H9 (cell line): Measurements from ENCODE around the gene SLC17A9. TPM values are rescaled to one million over a fixed set of nuclear protein-coding genes. Genes with fewer than 3 reads are reported as not detected.
A peak's percentile ranks its signal among the peaks of the same experiment; 100 is the strongest.

Source experiments
- DNase-seq: peaks from one replicate; pipeline ENCODE4 v3.0.0-alpha.2; 2017
- H2AFZ ChIP-seq: one replicate; pipeline ENCODE4 v1.6.1; 2013; ENCODE audit warnings: mild to moderate bottlenecking, low read length, control low read depth, moderate library complexity
- H2AK5ac ChIP-seq: 2 replicates; pipeline ENCODE4 v1.6.1; 2013; ENCODE audit warnings: low read length, control low read depth, mixed read lengths; ENCODE audit not compliant: insufficient read length
- H2BK120ac ChIP-seq: one replicate; pipeline ENCODE4 v1.6.1; 2013; ENCODE audit warnings: low read depth, mild to moderate bottlenecking, low read length, control low read depth, inconsistent platforms; ENCODE audit not compliant: poor library complexity, severe bottlenecking
- H2BK12ac ChIP-seq: 2 replicates; pipeline ENCODE4 v1.6.1; 2013; ENCODE audit warnings: low read length, control low read depth, mixed read lengths, low read depth; ENCODE audit not compliant: insufficient read length
- H2BK15ac ChIP-seq: 2 replicates; pipeline ENCODE4 v1.6.1; 2013; ENCODE audit warnings: low read depth, low read length, control low read depth
- H2BK20ac ChIP-seq: one replicate; pipeline ENCODE4 v1.6.1; 2013; ENCODE audit warnings: low read depth, mild to moderate bottlenecking, low read length, control low read depth, inconsistent platforms; ENCODE audit not compliant: poor library complexity, severe bottlenecking
- H2BK5ac ChIP-seq: 2 replicates; pipeline ENCODE4 v1.6.1; 2013; ENCODE audit warnings: low read length, control low read depth, mixed read lengths; ENCODE audit not compliant: insufficient read length
- H3K14ac ChIP-seq: 2 replicates; pipeline ENCODE4 v1.6.1; 2013; ENCODE audit warnings: low read length, control low read depth; ENCODE audit not compliant: insufficient read depth
- H3K18ac ChIP-seq: 2 replicates; pipeline ENCODE4 v1.6.1; 2013; ENCODE audit warnings: low read depth, mild to moderate bottlenecking, mixed read lengths, low read length, control low read depth; ENCODE audit not compliant: insufficient read length
- H3K23ac ChIP-seq: 2 replicates; pipeline ENCODE4 v1.6.1; 2013; ENCODE audit warnings: low read length, control low read depth, mixed read lengths, low read depth; ENCODE audit not compliant: insufficient read length
- H3K23me2 ChIP-seq: 2 replicates; pipeline ENCODE4 v1.6.1; 2013; ENCODE audit warnings: low read depth, mild to moderate bottlenecking, mixed read lengths, low read length, control low read depth; ENCODE audit not compliant: insufficient read length, poor library complexity, severe bottlenecking
- H3K27ac ChIP-seq: 2 replicates; pipeline ENCODE4 v1.5.1; 2013; ENCODE audit warnings: low read length, control low read depth, mixed read lengths, low read depth; ENCODE audit not compliant: insufficient read length
- H3K27me3 ChIP-seq: 2 replicates; pipeline ENCODE4 v1.6.1; 2013; ENCODE audit warnings: low read length, control low read depth, inconsistent platforms; ENCODE audit not compliant: insufficient read depth
- H3K4ac ChIP-seq: 2 replicates; pipeline ENCODE4 v1.6.1; 2013; ENCODE audit warnings: low read depth, mild to moderate bottlenecking, control low read depth, inconsistent platforms, low read length, moderate library complexity
- H3K4me1 ChIP-seq: 2 replicates; pipeline ENCODE4 v1.6.1; 2013; ENCODE audit warnings: low read length, control low read depth, inconsistent platforms; ENCODE audit not compliant: insufficient read depth
- H3K4me2 ChIP-seq: 2 replicates; pipeline ENCODE4 v1.6.1; 2013; ENCODE audit warnings: low read length, control low read depth, mixed read lengths; ENCODE audit not compliant: insufficient read length, insufficient read depth
- H3K56ac ChIP-seq: 2 replicates; pipeline ENCODE4 v1.6.1; 2013; ENCODE audit warnings: low read depth, mild to moderate bottlenecking, mixed read lengths, low read length, control low read depth; ENCODE audit not compliant: insufficient read length
- H3K79me1 ChIP-seq: 2 replicates; pipeline ENCODE4 v1.6.1; 2013; ENCODE audit warnings: low read depth, mild to moderate bottlenecking, moderate library complexity, low read length, control low read depth, inconsistent platforms; ENCODE audit not compliant: insufficient read depth, poor library complexity, severe bottlenecking
- H3K79me2 ChIP-seq: 2 replicates; pipeline ENCODE4 v1.6.1; 2013; ENCODE audit warnings: low read length, control low read depth, inconsistent platforms; ENCODE audit not compliant: insufficient read depth
- H3K9ac ChIP-seq: 2 replicates; pipeline ENCODE4 v1.6.1; 2013; ENCODE audit warnings: low read length, control low read depth, mixed read lengths; ENCODE audit not compliant: insufficient read length; ENCODE audit errors: extremely low read depth
- H3K9me3 ChIP-seq: one replicate; pipeline ENCODE4 v1.6.1; 2013; ENCODE audit warnings: low read depth, low read length, inconsistent platforms; ENCODE audit not compliant: control insufficient read depth
- H3T11ph ChIP-seq: one replicate; pipeline ENCODE4 v1.6.1; 2013; ENCODE audit warnings: mild to moderate bottlenecking, low read length, control low read depth, inconsistent platforms
- H4K20me1 ChIP-seq: one replicate; pipeline ENCODE4 v1.6.1; 2013; ENCODE audit not compliant: control insufficient read depth, insufficient read length, insufficient read depth
- H4K5ac ChIP-seq: 2 replicates; pipeline ENCODE4 v1.6.1; 2013; ENCODE audit warnings: low read depth, mild to moderate bottlenecking, mixed read lengths, low read length, control low read depth; ENCODE audit not compliant: insufficient read length
- H4K8ac ChIP-seq: replicated peaks from 2 replicates; pipeline ENCODE4 v1.6.1; 2013; ENCODE audit warnings: low read length, control low read depth, mixed read lengths, low read depth; ENCODE audit not compliant: insufficient read length
- H4K91ac ChIP-seq: 2 replicates; pipeline ENCODE4 v1.6.1; 2013; ENCODE audit warnings: low read depth, mild to moderate bottlenecking, moderate library complexity, mixed read lengths, low read length, control low read depth; ENCODE audit not compliant: insufficient read length
- H3K27ac Mint-ChIP-seq, 3 experiments: 2 replicates in 2 of 3; 3 replicates in 1 of 3; pipeline ENCODE4 v1.8.0; 2020 to 2021; ENCODE audit warnings: mixed read lengths in 3 of 3, mild to moderate bottlenecking in 1 of 3, moderate library complexity in 1 of 3
- H3K27me3 Mint-ChIP-seq: 2 replicates; pipeline ENCODE4 v1.8.0; 2021; ENCODE audit warnings: low read depth, mild to moderate bottlenecking, moderate library complexity, mixed read lengths
- H3K36me3 Mint-ChIP-seq, 3 experiments: 2 replicates in 2 of 3; 3 replicates in 1 of 3; pipeline ENCODE4 v1.8.0; 2020 to 2021; ENCODE audit warnings: low read depth in 3 of 3, mixed read lengths in 3 of 3; ENCODE audit not compliant: insufficient read depth in 1 of 3
- H3K4me1 Mint-ChIP-seq, 2 experiments: 2 replicates each; pipeline ENCODE4 v1.8.0; 2020; ENCODE audit warnings: mixed read lengths in 2 of 2
- H3K4me3 Mint-ChIP-seq, 2 experiments: 2 replicates in 1 of 2; 3 replicates in 1 of 2; pipeline ENCODE4 v1.8.0; 2020 to 2021; ENCODE audit warnings: mild to moderate bottlenecking in 2 of 2, mixed read lengths in 2 of 2, moderate library complexity in 1 of 2
- H3K9me3 Mint-ChIP-seq, 2 experiments: 2 replicates in 1 of 2; 3 replicates in 1 of 2; pipeline ENCODE4 v1.8.0; 2020; ENCODE audit warnings: mild to moderate bottlenecking in 2 of 2, mixed read lengths in 2 of 2, moderate library complexity in 1 of 2
- CTCF ChIP-seq: fragments of 200-600 bp; sonication (generic); conservative IDR thresholded peaks from 3 replicates; pipeline ENCODE4 v1.8.0; 2021; ENCODE audit warnings: antibody characterized with exemption, mild to moderate bottlenecking
- WGBS: extraction: QIAGEN DNeasy Blood & Tissue Kit; methylation state at CpG from one replicate; pipeline ENCODE4 v1.1.7; 2013; ENCODE audit warnings: missing lambda C conversion rate, low lambda C conversion rate, mixed read lengths; ENCODE audit not compliant: insufficient read length; ENCODE audit errors: extremely low coverage; 5-methylcytosine and 5-hydroxymethylcytosine counted together
- total RNA-seq: library from RNA; stranded (reverse); gene quantifications from 2 replicates; pipeline ENCODE4 v1.2.1, GENCODE V29; 2021

The SLC17A9 gene
- total RNA-seq, 1 experiment from 2014 or later = 20.9 TPM

DNA sequence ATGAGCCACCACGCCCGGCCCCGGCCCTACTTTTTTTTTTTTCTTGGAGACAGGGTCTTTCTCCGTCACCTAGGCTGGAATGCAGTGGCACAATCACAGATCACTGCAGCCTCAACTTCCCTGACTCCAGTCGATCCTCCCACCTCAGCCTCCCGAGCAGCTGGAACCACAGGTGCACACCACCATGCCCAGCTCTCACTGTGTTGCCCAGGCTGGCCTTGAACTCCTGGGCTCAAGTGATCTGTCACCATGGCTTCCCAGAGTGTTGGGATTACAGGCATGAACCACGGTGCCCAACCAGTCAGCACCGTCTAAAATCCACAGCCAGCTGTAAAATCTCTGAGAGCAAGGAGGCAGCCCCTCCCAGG is 17.4 kb downstream of the SLC17A9 start:
- Histone ChIP-seq H3K14ac (no peak overlapping the region), H3K4me2 (no peak overlapping the region), H3K9ac (no peak overlapping the region), H3K18ac (no peak overlapping the region), H3K27me3 (peaks cover 7% of the 10 kb centered on the region; the same call in 1 of the 2 replicates), H4K20me1 (no peaks in the 10 kb centered on the region), H3K4me1 (peaks cover 5% of the 10 kb centered on the region), H3K9me3 (no peaks in the 10 kb centered on the region), H2BK20ac (no peak overlapping the region), H2AFZ (no peak overlapping the region), H2BK12ac (no peak overlapping the region), H3K4ac (no peak overlapping the region), H3T11ph (no peak overlapping the region), H3K79me2 (no peaks in the 10 kb centered on the region), H4K8ac (no peak overlapping the region), H3K27ac (no peak overlapping the region), H2BK15ac (no peak overlapping the region), H3K23ac (no peak overlapping the region), H4K91ac (no peak overlapping the region), H2BK5ac (no peak overlapping the region), H4K5ac (no peak overlapping the region), H3K79me1 (no peaks in the 10 kb centered on the region), H3K23me2 (peaks cover 2% of the 10 kb centered on the region), H2BK120ac (no peak overlapping the region), H2AK5ac (no peak overlapping the region), H3K56ac (no peak overlapping the region)
- no peak for TF ChIP-seq CTCF
- Mint-ChIP-seq H3K27me3 (peaks cover 39% of the 10 kb centered on the region), H3K36me3 (peaks cover 0 to 4% (median 3%) of the 10 kb centered on the region in 3 experiments; a peak in 2 of 7 replicates), H3K9me3 (peaks cover 3% of the 10 kb centered on the region in 2 experiments; a peak in 2 of 5 replicates), H3K4me3 (0 out of 5 replicates have a peak overlapping the region, but pooled peaks of 1 of the 2 experiments have one; percentile 32), H3K4me1 (peaks cover 15 to 23% of the 10 kb centered on the region in 2 experiments), H3K27ac (no peak overlapping the region)
- DNase-seq = no peak
- WGBS = no CpG with 5 or more reads among the region's 8 CpGs
